HL-60 (cell line): ENCODE measurements around the gene JUP.

Experiments
- GABPA ChIP-seq: IDR thresholded peaks from 2 replicates; pipeline ENCODE4 v1.6.1; 2012; ENCODE audit warnings: low read depth
- POLR2AphosphoS5 ChIP-seq: IDR thresholded peaks from 2 replicates; pipeline ENCODE4 v1.6.1; 2012; ENCODE audit warnings: low read depth
- TF ChIP-seq, protein P1 (sequence below): IDR thresholded peaks from one replicate; pipeline ENCODE4 v1.5.1; 2011; ENCODE audit warnings: low read length, control low read depth, inconsistent platforms; ENCODE audit not compliant: insufficient read depth
- TF ChIP-seq, protein P2 (sequence below): IDR thresholded peaks from 2 replicates; pipeline ENCODE4 v1.6.1; 2012; ENCODE audit warnings: low read depth; ENCODE audit not compliant: insufficient replicate concordance

DNA sequence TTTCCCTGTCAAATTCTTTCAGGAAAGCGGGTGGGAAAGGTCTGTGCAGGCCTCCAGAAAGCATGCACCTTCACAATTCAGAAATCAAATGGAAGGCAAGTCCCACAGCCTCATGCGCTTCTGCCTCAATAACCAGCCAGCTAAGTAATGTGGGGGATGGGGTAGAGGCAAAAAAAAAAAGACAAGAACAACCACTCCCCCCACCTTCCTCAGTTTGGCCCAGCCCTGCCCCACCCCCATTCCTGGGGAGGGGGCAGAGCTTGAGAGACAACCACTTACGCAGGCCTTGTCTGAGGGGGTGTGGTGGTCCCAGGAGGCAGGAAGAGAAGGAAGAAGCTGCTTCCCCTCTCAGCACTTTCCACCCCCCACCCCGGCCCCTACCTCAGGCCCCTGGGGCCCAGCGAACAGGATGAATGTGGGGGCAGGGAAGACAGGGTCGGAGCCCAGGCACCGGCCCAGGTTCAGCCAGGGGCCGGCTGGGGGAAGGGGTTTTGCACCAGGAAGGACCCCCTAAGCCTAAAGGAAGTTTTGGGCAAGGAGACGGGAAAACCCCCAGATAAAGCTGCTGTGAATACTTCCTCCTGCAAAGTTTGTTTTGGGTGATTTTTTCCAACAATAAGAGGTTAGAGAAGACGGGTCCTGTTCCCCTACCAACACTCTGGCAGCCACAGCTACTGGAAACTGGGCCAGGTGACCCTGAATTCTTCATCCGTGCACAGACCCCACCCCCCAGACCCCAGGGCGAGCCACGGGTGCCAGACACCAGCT lies 1.2 kb downstream of the JUP start:
- TF ChIP-seq, protein P1, sequence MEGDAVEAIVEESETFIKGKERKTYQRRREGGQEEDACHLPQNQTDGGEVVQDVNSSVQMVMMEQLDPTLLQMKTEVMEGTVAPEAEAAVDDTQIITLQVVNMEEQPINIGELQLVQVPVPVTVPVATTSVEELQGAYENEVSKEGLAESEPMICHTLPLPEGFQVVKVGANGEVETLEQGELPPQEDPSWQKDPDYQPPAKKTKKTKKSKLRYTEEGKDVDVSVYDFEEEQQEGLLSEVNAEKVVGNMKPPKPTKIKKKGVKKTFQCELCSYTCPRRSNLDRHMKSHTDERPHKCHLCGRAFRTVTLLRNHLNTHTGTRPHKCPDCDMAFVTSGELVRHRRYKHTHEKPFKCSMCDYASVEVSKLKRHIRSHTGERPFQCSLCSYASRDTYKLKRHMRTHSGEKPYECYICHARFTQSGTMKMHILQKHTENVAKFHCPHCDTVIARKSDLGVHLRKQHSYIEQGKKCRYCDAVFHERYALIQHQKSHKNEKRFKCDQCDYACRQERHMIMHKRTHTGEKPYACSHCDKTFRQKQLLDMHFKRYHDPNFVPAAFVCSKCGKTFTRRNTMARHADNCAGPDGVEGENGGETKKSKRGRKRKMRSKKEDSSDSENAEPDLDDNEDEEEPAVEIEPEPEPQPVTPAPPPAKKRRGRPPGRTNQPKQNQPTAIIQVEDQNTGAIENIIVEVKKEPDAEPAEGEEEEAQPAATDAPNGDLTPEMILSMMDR = no peak
- no peak for TF ChIP-seq POLR2AphosphoS5
- TF ChIP-seq, protein P2, sequence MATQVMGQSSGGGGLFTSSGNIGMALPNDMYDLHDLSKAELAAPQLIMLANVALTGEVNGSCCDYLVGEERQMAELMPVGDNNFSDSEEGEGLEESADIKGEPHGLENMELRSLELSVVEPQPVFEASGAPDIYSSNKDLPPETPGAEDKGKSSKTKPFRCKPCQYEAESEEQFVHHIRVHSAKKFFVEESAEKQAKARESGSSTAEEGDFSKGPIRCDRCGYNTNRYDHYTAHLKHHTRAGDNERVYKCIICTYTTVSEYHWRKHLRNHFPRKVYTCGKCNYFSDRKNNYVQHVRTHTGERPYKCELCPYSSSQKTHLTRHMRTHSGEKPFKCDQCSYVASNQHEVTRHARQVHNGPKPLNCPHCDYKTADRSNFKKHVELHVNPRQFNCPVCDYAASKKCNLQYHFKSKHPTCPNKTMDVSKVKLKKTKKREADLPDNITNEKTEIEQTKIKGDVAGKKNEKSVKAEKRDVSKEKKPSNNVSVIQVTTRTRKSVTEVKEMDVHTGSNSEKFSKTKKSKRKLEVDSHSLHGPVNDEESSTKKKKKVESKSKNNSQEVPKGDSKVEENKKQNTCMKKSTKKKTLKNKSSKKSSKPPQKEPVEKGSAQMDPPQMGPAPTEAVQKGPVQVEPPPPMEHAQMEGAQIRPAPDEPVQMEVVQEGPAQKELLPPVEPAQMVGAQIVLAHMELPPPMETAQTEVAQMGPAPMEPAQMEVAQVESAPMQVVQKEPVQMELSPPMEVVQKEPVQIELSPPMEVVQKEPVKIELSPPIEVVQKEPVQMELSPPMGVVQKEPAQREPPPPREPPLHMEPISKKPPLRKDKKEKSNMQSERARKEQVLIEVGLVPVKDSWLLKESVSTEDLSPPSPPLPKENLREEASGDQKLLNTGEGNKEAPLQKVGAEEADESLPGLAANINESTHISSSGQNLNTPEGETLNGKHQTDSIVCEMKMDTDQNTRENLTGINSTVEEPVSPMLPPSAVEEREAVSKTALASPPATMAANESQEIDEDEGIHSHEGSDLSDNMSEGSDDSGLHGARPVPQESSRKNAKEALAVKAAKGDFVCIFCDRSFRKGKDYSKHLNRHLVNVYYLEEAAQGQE = no peak
- no peak for TF ChIP-seq GABPA
